DOHH2 (cell line): ENCODE results near the gene TBC1D14.
"Not testable (repeated sequence)": the region's sequence is repeated elsewhere in the genome, so short reads cannot be mapped to it uniquely, and the experiment has no call there.

ENCODE experiments used
- H3F3A ChIP-seq: fragments of 200-600 bp; sonication (generic), shearing (Covaris generic); 2 replicates; pipeline ENCODE4 v1.6.0; 2016; ENCODE audit warnings: antibody characterized with exemption, mild to moderate bottlenecking; ENCODE audit not compliant: control insufficient read depth, insufficient read depth
- H3K27ac ChIP-seq: fragments of 200-600 bp; sonication (generic); 2 replicates; pipeline ENCODE4 v1.5.1; 2014; ENCODE audit warnings: low read depth, mild to moderate bottlenecking, low read length, moderate library complexity
- H3K27me3 ChIP-seq: fragments of 200-600 bp; sonication (generic); 2 replicates; pipeline ENCODE4 v1.6.1; 2014; ENCODE audit warnings: mild to moderate bottlenecking, low read length, mixed read lengths; ENCODE audit not compliant: control insufficient read depth
- H3K36me3 ChIP-seq: fragments of 200-600 bp; sonication (generic); 2 replicates; pipeline ENCODE4 v1.6.1; 2014; ENCODE audit warnings: mild to moderate bottlenecking, low read length, moderate library complexity, mixed read lengths; ENCODE audit not compliant: control insufficient read depth
- H3K4me1 ChIP-seq: fragments of 200-600 bp; sonication (generic); 2 replicates; pipeline ENCODE4 v1.6.1; 2014; ENCODE audit warnings: mild to moderate bottlenecking, low read length, mixed read lengths; ENCODE audit not compliant: control insufficient read depth
- H3K4me2 ChIP-seq: fragments of 200-600 bp; sonication (generic); 2 replicates; pipeline ENCODE4 v1.6.0; 2014; ENCODE audit warnings: mild to moderate bottlenecking, low read length, moderate library complexity
- H3K4me3 ChIP-seq: fragments of 200-600 bp; sonication (generic); 2 replicates; pipeline ENCODE4 v1.5.1; 2014; ENCODE audit warnings: mild to moderate bottlenecking, low read length, mixed read lengths
- H3K79me2 ChIP-seq: fragments of 200-600 bp; sonication (generic); 2 replicates; pipeline ENCODE4 v1.6.1; 2014; ENCODE audit warnings: mild to moderate bottlenecking, low read length, mixed read lengths; ENCODE audit not compliant: control insufficient read depth
- H3K9me2 ChIP-seq: fragments of 200-600 bp; sonication (generic); replicated peaks from 2 replicates; pipeline ENCODE4 v1.6.1; 2014; ENCODE audit warnings: mild to moderate bottlenecking, low read length, mixed read lengths; ENCODE audit not compliant: control insufficient read depth
- H3K9me3 ChIP-seq: fragments of 200-600 bp; sonication (generic); 2 replicates; pipeline ENCODE4 v1.6.1; 2014; ENCODE audit warnings: antibody characterized with exemption, low read length, mixed read lengths; ENCODE audit not compliant: control insufficient read depth, insufficient read depth
- H4K20me1 ChIP-seq: fragments of 200-600 bp; sonication (generic); 2 replicates; pipeline ENCODE4 v1.6.0; 2014; ENCODE audit warnings: low read depth, mild to moderate bottlenecking, antibody characterized with exemption, low read length, moderate library complexity; ENCODE audit not compliant: control insufficient read depth, insufficient read depth
- CTCF ChIP-seq: fragments of 200-600 bp; sonication (generic); IDR thresholded peaks from one replicate; pipeline ENCODE4 v1.5.1; 2014; ENCODE audit warnings: antibody characterized with exemption, mild to moderate bottlenecking, low read depth, low read length; ENCODE audit not compliant: poor library complexity, severe bottlenecking
- EZH2phosphoT487 ChIP-seq: fragments of 200-600 bp; sonication (generic); IDR thresholded peaks from 2 replicates; pipeline ENCODE4 v1.6.1; 2017; ENCODE audit warnings: borderline replicate concordance, mild to moderate bottlenecking, antibody characterized with exemption, low read length, moderate library complexity, mixed read lengths

TBC1D14 gene

DNA sequence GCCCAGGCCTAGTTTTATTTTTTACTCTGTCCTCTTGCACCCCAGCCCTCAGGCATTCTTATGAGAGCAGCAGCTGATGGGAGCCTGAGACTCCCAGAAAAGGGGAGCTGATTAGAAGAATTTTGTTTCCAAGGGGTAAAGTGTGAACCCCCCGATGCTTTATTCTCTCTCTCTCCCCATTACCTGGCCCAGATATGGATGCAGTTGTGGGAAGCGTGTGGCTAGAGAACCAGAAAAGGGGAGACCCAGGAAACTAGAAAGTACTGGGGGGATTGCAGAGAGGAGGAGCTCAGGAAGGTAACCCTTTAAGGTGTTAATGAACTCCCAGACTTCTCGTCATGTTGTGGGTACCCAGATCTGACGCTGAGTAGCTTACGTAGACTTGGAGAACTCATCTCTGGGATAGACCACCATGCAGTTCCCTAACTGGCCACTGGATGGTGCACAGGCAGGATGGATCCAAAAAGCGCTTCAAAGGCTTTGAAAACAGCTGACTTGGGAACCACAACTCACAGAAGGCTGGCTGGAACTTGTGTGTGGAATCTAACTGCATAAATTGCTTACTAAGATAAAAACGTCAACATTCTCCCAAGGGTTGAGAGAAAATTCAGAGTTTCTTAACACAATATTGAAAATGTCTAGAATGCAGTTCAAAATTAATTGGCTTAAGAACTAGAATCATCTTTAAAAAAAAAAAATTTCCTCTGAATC lies 64.7 kb downstream of the TBC1D14 start:
- Histone ChIP-seq H3K9me2 (no peaks in the 10 kb centered on the region), H3K4me3 (no peak overlapping the region), H3K9me3 (no peaks in the 10 kb centered on the region), H3K4me2 (peak overlapping the region; percentile 34), H3K27ac (no peak overlapping the region), H3K36me3 (peaks cover 30% of the 10 kb centered on the region), H3F3A (peaks cover 17% of the 10 kb centered on the region), H3K4me1 (peaks cover 43% of the 10 kb centered on the region), H3K79me2 (peaks cover 66% of the 10 kb centered on the region), H4K20me1 (no peaks in the 10 kb centered on the region), H3K27me3 (no peaks in the 10 kb centered on the region)
- TF ChIP-seq EZH2phosphoT487 (no peak), CTCF (peak; percentile 87)

DNA sequence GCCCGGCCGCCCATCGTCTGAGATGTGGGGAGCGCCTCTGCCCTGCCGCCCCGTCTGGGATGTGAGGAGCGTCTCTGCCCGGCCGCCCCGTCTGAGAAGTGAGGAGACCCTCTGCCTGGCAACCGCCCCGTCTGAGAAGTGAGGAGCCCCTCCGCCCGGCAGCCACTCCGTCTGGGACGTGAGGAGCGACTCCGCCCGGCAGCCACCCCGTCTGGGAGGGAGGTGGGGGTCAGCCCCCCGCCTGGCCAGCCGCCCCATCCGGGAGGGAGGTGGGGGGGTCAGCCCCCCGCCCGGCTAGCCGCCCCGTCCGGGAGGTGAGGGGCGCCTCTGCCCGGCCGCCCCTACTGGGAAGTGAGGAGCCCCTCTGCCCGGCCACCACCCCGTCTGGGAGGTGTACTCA lies 68.2 kb downstream of the TBC1D14 start:
- H3K9me2 ChIP-seq, H3K9me3 ChIP-seq, H3K36me3 ChIP-seq, H3K4me2 ChIP-seq, H4K20me1 ChIP-seq, H3K27me3 ChIP-seq, H3K27ac ChIP-seq, H3K4me3 ChIP-seq, H3F3A ChIP-seq: not testable (repeated sequence)
- H3K79me2 ChIP-seq = peaks cover 43% of the 10 kb centered on the region
- H3K4me1 ChIP-seq = peaks cover 16% of the 10 kb centered on the region

DNA sequence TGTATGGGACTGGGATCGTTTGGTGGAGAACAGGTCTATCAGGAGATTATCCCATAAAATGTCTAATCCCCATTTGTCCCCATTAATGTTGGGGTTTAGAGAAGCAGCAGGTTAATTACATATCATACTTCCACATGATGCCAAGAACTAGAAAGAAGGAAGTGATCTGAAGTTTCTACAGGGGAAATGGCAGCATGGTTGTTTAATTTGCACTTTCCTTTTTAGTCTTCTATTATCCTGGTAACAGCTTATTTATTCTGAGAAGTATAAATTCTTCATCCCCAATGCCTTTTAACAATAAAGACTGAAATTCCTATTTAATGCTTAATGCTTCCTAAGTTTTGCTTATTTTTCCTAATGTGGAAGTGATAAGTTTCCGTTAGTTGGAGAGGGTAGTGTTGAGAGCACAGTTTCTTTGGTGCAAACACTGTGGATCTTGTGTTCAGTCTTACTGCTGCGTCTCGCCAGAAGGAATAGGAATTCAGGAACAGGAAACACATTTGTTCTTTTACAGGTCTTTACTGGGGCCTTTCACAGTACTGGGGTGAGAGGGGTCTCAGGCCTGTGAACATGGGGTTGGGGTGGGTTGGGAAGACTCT lies 74.0 kb downstream of the TBC1D14 start:
- peaks cover 11% of the 10 kb centered on the region for H3K36me3 ChIP-seq
- no peak overlapping the region for H3K27ac ChIP-seq
- H3K79me2 ChIP-seq = peaks cover 65% of the 10 kb centered on the region
- no peak overlapping the region for H3K4me3 ChIP-seq
- H3K4me2 ChIP-seq = 0 out of 2 replicates have a peak overlapping the region, but pooled peaks have one; percentile 15
- H4K20me1 ChIP-seq = peaks cover 8% of the 10 kb centered on the region
- no peaks in the 10 kb centered on the region for H3K27me3 ChIP-seq
- H3F3A ChIP-seq = peaks cover 10% of the 10 kb centered on the region; the same call in 1 of the 2 replicates
- peaks cover 42% of the 10 kb centered on the region for H3K4me1 ChIP-seq
- H3K9me2 ChIP-seq = no peaks in the 10 kb centered on the region
- TF ChIP-seq EZH2phosphoT487 (no peak), CTCF (no peak)
- H3K9me3 ChIP-seq = no peaks in the 10 kb centered on the region
